ENCODE measurements around the gene ALB. TPM values are rescaled to one million over a fixed set of nuclear protein-coding genes. Genes with fewer than 3 reads are reported as not detected.

Gene ALB
- total and polyA plus RNA-seq, 11 donors = 0.21 to 3.3 (median 0.76) TPM; not detected in 6

DNA sequence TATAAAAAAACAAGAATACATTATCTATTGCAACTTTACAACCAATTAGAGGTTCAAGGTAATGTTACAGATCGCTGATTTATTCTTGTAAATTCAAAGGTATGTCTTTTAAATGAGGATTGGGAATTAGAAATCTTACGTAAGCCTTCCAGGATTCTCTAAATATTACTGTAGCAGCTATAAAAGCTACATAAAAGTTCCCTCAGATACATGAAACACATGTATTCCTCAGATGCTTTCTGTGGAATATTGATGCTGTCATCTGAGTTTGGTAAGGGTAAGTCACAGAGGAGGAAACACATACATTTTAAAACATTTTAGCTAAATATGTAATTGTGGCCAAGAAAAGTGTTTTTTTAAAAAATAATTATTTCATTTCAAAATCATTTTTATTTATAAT is 35.4 kb downstream of the ALB start:
- no peak for DNase-seq
- H3K4me3 ChIP-seq = no peak overlapping the region
- H3K36me3 ChIP-seq = no peaks in the 10 kb centered on the region
- H3K4me1 ChIP-seq = no peaks in the 10 kb centered on the region
- H3K27ac ChIP-seq = no peak overlapping the region
- intact Hi-C loops (cut with DNase I) = no loop called here
- 84 to 90% (median 86%) methylated on average over 2 of the region's 2 CpGs for whole genome bisulfite sequencing, 4 donors
- peaks cover 0 to 4% (median 0%) of the 10 kb centered on the region in 9 donors for H3K27me3 ChIP-seq
- ATAC-seq = no peak
- no peak for TF ChIP-seq POLR2A (IDR thresholded peaks at IDR 0.05)
- no peak for TF ChIP-seq CTCF (IDR thresholded peaks at IDR 0.05)
- H3K9me3 ChIP-seq = no peaks in the 10 kb centered on the region

DNA sequence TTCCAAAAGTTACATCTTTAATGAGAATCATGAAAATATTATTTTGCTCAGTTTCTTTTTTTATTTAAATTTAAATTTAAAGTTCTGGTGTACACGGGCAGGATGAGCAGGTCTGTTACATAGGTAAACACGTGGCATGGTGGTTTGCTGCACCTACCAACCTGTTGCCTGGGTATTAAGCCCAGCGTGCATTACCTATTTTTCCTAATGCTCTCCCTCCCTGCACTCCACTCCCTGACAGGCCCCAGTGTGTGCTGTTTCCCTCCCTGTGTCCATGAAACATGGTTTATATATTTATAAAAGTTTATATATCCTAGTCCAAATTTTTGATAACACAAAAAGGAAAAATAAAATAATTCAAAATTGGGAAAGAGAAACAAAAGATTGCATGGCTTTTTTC is 35.9 kb downstream of the ALB start:
- no peaks in the 10 kb centered on the region for H3K4me1 ChIP-seq
- intact Hi-C loops (cut with DNase I) = no loop called here
- 74 to 85% (median 79%) methylated on average over 3 of the region's 3 CpGs for WGBS, 4 donors
- H3K9me3 ChIP-seq = no peaks in the 10 kb centered on the region
- H3K36me3 ChIP-seq = no peaks in the 10 kb centered on the region
- ATAC-seq (no peak), DNase-seq (no peak)
- H3K27ac ChIP-seq = no peak overlapping the region
- H3K27me3 ChIP-seq = peaks cover 0 to 4% (median 0%) of the 10 kb centered on the region in 9 donors
- no peak for TF ChIP-seq CTCF (IDR thresholded peaks at IDR 0.05)
- no peak for TF ChIP-seq POLR2A (IDR thresholded peaks at IDR 0.05)
- no peak overlapping the region for H3K4me3 ChIP-seq

GRCh38 chr4:73440653-73441052 is 36.6 kb downstream of the ALB start:
- no peak overlapping the region for H3K27ac ChIP-seq
- DNase-seq (no peak), ATAC-seq (no peak)
- no peaks in the 10 kb centered on the region for H3K36me3 ChIP-seq
- 89 to 93% (median 92%) methylated on average over 3 of the region's 3 CpGs for WGBS, 4 donors
- TF ChIP-seq CTCF (IDR thresholded peaks at IDR 0.05) (no peak), POLR2A (IDR thresholded peaks at IDR 0.05) (no peak)
- no peaks in the 10 kb centered on the region for H3K4me1 ChIP-seq
- intact Hi-C loops (cut with DNase I) = no loop called here
- H3K27me3 ChIP-seq = peaks cover 0 to 4% (median 0%) of the 10 kb centered on the region in 9 donors
- no peak overlapping the region for H3K4me3 ChIP-seq
- no peaks in the 10 kb centered on the region for H3K9me3 ChIP-seq

GRCh38 chr4:73442275-73442674 is 38.2 kb downstream of the ALB start:
- TF ChIP-seq CTCF (IDR thresholded peaks at IDR 0.05) (no peak), POLR2A (IDR thresholded peaks at IDR 0.05) (no peak)
- Histone ChIP-seq H3K4me3 (no peak overlapping the region), H3K9me3 (no peaks in the 10 kb centered on the region), H3K27ac (no peak overlapping the region), H3K36me3 (no peaks in the 10 kb centered on the region), H3K4me1 (no peaks in the 10 kb centered on the region), H3K27me3 (peaks cover 0 to 4% (median 0%) of the 10 kb centered on the region in 9 donors)
- 74 to 78% (median 77%) methylated on average over 5 of the region's 5 CpGs for WGBS, 4 donors
- DNase-seq (no peak), ATAC-seq (no peak)
- intact Hi-C loops (cut with DNase I) = no loop called here
